Measurements from ENCODE around the gene FRS2.

DNA sequence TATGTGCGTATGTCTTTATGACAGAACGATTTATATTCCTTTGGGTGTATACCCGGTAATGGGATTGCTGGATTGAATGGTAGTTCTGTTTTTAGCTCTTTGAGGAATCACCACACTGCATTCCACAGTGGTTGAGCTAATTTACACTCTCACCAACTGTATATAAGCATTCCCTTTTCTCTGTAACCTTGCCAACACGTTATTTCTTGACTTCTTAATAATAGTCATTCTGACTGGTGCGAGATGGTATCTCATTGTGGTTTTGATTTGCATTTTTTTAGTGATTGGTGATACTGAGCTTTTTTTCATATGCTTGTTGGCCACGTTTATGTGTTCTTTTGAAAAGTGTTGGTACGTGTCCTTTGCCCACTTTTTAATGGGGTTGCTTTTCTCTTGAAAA lies 49.7 kb downstream of the FRS2 start:
- TF ChIP-seq POLR2A (IDR thresholded peaks at IDR 0.05): no peak
- TF ChIP-seq, protein P1, sequence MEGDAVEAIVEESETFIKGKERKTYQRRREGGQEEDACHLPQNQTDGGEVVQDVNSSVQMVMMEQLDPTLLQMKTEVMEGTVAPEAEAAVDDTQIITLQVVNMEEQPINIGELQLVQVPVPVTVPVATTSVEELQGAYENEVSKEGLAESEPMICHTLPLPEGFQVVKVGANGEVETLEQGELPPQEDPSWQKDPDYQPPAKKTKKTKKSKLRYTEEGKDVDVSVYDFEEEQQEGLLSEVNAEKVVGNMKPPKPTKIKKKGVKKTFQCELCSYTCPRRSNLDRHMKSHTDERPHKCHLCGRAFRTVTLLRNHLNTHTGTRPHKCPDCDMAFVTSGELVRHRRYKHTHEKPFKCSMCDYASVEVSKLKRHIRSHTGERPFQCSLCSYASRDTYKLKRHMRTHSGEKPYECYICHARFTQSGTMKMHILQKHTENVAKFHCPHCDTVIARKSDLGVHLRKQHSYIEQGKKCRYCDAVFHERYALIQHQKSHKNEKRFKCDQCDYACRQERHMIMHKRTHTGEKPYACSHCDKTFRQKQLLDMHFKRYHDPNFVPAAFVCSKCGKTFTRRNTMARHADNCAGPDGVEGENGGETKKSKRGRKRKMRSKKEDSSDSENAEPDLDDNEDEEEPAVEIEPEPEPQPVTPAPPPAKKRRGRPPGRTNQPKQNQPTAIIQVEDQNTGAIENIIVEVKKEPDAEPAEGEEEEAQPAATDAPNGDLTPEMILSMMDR (IDR thresholded peaks at IDR 0.05): no peak

All from esophagus squamous epithelium (tissue), 4 donors.